Measurements from ENCODE around the gene LSP1.
"Not testable (repeated sequence)": the region's sequence is repeated elsewhere in the genome, so short reads cannot be mapped to it uniquely, and the experiment has no call there.

LSP1 gene

DNA sequence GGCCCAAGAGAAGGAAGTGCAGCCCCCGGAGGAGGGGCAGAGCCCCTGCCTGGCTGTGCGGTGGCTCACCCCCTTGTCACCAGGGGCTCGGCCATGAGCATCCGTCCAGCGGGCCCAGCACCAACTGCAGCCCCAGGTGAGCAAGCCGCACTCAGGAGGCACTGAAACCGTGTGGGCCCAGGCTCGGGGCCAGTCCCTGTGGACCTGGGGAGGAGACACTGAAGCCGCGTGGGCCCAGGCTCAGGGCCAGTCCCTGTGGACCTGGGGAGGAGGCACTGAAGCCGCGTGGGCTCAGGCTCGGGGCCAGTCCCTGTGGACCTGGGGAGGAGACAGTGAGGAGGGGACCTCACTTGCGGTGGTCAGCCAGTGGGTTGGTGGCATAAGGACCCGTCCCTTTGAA, 13.9 kb downstream of the LSP1 start:
- DNase-seq, result no peak

DNA sequence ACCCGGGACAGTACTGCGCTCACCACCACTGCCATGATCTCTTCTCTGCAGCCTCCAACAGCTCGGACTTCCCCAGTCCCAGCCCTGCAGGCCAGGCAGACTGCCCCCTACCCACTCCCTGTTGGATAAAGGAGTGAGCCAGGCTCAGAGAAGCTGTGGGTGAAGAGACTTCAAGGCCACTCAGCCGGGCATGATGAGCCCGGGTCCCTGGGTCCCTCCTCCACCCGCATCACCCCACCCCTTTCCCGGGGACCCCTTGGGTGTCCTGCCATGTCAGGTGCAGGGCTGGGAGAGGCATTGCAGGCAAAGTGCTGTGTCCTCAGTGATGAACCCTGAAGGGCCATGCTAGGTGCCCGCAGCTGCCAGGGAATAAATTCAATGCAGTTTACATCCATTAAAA, 14.5 kb downstream of the LSP1 start:
- DNase-seq, result no peak

DNA sequence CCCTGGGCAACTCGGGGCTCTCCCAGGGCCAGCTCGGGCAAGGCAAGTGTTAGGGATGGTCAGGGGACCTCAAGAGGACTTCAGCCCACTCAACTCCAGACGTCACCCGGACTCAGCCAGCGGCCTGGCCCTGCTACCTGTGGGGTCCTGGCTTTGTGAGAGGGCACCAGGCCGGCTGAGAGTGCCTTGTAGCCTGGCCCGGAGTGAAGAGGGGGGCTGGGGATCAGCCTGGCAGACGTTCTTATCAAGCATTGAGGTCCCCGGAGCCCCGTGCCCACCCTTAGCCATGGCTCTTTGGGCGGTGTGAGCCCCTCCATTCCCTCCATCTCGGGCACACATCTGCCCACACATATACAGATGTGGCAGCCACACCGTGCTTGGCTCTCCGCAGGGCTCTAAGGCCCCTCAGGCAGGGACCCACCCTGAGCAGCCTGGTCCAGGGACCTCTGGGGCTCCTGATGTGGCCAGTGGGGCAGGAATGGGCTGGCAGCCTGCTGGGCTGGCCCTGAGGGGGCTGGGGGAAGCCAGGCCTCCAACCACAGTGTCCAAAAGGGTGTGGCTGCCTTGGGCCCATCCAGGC, 15.3 kb downstream of the LSP1 start:
- DNase-seq, result no peak

DNA sequence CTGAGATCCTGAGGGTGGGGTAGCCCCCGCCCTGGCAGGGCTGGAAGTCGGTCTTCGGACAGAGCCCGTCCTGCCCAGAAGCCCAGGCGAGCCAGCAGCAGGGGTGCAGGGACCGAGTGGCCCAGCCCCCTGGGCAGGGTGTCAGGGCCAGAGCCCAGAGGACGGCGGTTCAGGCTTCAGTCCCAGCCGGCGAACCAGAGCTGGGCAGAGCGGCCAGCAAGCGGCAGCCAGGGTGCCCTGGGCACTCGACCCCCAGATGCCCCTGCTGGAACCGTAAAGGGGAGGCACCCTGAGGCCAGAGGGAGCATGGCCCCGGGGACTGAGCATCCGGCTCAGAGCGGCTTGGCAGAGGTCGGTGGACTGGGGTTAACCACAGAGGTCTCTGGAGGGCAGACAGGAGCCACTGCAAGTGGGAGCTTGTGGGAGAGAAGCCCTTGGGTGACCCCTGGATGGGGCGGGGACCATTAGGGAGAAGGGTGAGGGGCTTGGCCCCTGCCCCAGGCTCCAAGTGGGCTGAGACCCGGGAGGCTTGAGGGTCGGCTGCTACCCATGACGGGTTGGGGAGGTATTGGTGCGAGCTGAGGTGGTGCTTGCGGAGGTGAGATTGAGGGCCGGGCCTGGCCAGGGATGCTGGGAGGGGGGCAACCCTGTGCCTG, 15.9 kb downstream of the LSP1 start:
- no peak for DNase-seq

- no peak for DNase-seq
These were observed 16.8 kb downstream of the LSP1 start for GRCh38 chr11:1869427-1870325.

GRCh38 chr11:1870326-1870696, 17.4 kb downstream of the LSP1 start:
- DNase-seq, result no peak

DNA sequence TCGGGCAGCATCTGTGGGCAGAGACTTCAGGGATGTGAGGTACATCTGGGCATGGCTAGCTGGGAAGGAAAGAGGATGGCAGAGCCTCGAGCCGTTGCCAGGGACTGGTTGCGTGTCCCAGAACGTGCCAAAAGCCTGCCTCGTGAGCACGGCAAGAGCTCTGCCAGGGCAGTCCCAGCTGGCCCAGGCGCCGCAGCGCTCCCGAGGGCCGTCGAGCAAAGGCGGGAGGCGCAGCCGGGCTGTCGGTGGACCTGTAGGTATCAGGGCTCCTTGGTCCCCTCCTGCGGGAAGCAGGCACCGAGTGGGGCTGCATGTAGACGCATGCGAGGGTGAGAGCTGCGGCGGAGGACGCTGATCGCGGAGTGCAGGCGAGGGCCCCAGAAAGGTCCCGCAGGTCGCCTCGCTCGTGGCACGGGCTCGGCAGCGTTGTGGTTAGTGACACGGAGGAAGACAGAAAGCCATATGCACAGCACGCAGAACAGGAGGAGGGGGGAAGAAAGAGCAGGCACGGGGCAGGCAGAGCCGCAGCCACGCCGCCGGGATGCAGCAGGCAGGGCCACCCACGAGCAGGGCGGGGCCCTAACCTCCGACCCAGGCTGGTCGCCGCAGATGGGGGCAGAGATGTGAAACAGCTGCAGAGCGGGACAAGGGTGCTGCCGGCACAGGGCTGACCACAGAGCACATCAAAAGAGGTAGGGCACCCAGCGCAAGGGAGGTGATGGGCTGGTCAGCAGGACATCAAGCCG, 18.0 kb downstream of the LSP1 start:
- no peak for DNase-seq

- no peak for DNase-seq
These were observed 18.6 kb downstream of the LSP1 start for GRCh38 chr11:1871531-1871930.

GRCh38 chr11:1872267-1872985, 19.5 kb downstream of the LSP1 start:
- no peak for DNase-seq

DNA sequence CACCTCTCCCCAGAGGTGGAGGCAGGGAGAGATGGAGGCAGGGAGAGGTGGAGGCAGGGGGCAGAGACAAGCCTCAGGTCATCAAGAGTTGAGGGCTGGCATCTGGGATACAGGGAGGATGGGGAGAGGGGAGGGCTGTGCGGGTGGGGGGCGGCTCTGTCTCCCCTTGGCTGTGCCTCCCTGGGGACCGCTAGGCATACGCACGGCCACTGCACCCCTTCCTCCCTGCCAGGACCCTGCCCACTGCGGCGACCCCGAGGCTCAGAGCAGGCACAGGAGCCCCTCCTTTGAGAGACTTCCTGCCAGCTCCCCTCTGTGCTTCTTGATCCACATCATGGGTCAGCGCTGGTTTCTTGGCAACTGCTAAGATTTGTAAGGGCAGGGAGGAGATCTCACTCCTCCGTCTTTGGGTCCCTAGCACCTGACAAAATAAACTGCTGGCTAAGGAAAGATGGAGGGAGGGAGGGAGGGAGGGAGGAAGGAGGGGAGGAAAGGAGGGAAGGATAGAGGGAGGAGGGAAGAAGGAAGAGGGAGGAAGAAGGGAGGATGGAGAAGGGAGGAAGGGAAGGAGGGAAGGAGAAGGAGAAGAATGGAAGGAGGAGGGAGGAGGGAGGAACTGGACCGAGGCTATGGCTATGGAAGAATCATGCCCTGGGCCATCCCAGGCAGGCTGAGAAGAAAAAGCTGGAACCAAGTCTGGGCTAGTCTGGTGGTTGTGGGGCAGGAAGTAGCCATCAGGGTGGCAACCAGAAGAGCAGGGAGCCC, 20.3 kb downstream of the LSP1 start:
- no peak for DNase-seq

DNA sequence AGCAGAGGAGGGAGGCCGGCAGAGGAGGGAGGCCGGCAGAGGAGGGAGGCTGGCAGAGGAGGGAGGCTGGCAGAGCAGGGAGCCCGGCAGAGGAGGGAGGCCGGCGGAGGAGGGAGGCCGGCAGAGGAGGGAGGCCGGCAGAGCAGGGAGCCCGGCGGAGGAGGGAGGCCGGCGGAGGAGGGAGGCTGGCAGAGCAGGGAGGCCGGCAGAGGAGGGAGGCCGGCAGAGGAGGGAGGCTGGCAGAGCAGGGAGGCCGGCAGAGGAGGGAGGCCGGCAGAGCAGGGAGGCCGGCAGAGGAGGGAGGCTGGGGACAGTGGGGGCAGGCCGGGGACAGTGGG, 20.9 kb downstream of the LSP1 start:
- DNase-seq, result not testable (repeated sequence)

DNA sequence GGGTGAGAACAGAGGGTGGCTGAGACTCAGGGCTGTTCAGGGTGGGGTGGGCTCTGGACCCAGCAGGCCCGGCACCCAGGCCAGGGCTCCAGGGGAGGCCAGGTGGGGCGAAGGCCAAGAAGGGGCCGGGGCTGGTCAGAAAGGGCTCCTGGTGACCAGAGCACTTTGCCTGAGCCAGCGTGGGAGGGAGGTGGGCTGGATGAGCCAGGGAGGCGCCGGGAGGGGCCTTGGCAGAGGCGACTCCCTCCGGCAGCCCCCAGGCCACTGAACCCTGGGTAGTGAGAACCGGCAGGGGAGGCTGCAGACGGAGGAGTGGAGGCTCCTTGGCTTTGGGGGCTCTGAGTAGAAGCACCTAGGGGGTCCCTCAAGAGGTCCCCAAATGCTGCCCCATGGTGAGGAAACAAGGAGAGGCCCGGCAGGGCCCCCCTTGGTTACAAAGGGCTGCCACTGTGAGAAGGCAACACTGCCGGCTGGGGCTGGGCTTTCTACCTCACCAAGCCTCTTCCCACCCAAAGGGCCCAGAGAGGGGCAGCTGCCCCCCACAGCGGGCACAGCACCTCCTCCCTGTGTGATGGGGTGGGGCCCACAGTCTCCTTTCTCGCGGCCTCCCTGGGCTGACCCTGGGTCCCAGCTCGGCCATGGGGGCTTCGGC, 21.7 kb downstream of the LSP1 start:
- not testable (repeated sequence) for DNase-seq

DNA sequence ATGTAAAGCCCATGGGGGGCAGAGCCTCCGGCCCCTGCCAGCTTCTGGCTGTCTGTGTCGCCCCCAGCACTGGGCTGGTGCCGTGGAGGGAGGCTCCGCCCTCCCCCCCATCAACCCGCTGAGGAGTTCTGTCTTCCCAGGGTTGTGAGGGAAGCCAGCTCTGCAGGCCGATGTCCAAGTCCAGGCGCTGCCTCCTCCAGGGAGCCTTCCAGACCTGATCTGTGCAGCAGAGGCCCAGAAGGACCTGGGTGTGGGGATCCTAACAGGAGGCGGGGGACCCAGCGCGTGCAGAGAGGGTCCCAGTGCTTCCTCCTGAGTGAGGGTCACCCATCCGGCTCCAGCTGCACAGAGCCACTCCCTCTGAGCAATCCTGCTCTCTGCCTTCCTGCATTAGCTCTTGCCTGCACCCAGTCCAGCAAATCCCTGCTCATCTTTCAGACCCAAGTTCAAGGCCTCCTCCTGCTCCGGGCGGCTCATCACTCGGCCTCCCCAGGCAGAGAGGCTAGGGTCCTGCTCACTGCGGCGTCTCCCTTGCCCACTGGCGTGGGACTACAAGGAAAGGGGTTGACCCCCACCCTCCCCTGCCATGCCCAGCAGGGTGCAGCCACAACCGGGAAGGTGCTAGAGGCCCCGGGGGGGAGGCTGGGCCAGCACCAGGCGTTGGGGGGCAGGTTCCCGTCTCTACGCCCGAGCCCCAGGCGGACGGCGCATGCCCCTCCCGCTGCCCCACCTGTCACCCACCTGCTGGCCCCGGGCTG, 22.4 kb downstream of the LSP1 start:
- DNase-seq, result no peak

DNA sequence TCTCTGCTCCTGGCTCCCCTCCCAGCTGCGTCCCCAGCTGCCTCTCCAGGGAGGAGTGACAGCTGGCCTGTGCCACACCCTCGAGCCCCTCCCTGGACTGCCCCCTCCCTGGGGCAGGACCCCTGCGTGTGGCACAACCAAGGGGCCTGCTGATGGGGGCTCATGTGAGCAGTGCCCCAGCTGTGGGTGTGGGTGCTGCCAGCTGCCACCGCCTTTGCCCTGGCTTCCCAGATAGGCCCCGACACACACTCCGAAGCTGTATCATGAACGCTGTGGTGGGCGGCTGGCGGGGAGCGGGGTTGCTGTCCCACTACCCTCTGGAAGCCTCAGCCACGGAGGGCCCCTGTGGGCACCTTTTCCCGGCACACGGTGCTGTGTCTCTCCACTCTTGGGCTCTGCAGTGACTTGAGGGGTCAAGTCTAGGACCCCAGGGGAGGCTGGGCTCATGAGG, 23.0 kb downstream of the LSP1 start:
- DNase-seq, result not testable (repeated sequence)

- DNase-seq, result no peak
These were observed 23.6 kb downstream of the LSP1 start for GRCh38 chr11:1876361-1877063.

- DNase-seq, result no peak
These were observed 24.6 kb downstream of the LSP1 start for GRCh38 chr11:1877211-1878136.

GRCh38 chr11:1878137-1879031, 25.5 kb downstream of the LSP1 start:
- no peak for DNase-seq
